Vagina (tissue), 2 donors: ENCODE results near the gene DDHD1.

Experiments
- POLR2AphosphoS5 ChIP-seq, 2 donors: sonication (generic); formaldehyde crosslinking; IDR thresholded peaks; one replicate each; pipeline ENCODE4 v1.9.0; 2017; ENCODE audit warnings: antibody characterized with exemption in 2 of 2, mild to moderate bottlenecking in 2 of 2, low read depth in 1 of 2; ENCODE audit not compliant: insufficient read depth in 1 of 2
- TF ChIP-seq, protein P1 (sequence below), 3 experiments: fragments of 450-650 bp in 2 of 3; fragments of 200-600 bp in 1 of 3; sonication (generic) in 1 of 3; IDR thresholded peaks; one replicate each; pipeline ENCODE4 v1.5.1; 2017 to 2019; ENCODE audit warnings: antibody characterized with exemption in 3 of 3, mild to moderate bottlenecking in 2 of 3, moderate library complexity in 2 of 3

GRCh38 chr14:53103636-53104340, 49.3 kb downstream of the DDHD1 start:
- TF ChIP-seq, protein P1, sequence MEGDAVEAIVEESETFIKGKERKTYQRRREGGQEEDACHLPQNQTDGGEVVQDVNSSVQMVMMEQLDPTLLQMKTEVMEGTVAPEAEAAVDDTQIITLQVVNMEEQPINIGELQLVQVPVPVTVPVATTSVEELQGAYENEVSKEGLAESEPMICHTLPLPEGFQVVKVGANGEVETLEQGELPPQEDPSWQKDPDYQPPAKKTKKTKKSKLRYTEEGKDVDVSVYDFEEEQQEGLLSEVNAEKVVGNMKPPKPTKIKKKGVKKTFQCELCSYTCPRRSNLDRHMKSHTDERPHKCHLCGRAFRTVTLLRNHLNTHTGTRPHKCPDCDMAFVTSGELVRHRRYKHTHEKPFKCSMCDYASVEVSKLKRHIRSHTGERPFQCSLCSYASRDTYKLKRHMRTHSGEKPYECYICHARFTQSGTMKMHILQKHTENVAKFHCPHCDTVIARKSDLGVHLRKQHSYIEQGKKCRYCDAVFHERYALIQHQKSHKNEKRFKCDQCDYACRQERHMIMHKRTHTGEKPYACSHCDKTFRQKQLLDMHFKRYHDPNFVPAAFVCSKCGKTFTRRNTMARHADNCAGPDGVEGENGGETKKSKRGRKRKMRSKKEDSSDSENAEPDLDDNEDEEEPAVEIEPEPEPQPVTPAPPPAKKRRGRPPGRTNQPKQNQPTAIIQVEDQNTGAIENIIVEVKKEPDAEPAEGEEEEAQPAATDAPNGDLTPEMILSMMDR (IDR thresholded peaks at IDR 0.05) = no peak
- no peak for TF ChIP-seq POLR2AphosphoS5 (IDR thresholded peaks at IDR 0.05; ENCODE audit: insufficient read depth in 1 of 2, low read depth in 1 of 2)
